A549 (cell line): ENCODE data around the gene PHF21B. TPM values are rescaled to one million over a fixed set of nuclear protein-coding genes. Genes with fewer than 3 reads are reported as not detected.

Experiments
- ATAC-seq, 2 experiments: fragments of 200-7000 bp in 1 of 2; fragments of >200 bp in 1 of 2; cut with Nextera tagmentation in 1 of 2; cut with Tn5 transposase in 1 of 2; 3 replicates each; pipeline versions ENCODE4 v1.8.0 to v1.9.1; 2018 to 2020; ENCODE audit warnings: mild to moderate bottlenecking in 1 of 2, moderate library complexity in 1 of 2
- CTCF ChIA-PET: fragments of 300-600 bp; sonication (Branson Sonifier 250); formaldehyde crosslinking; extraction: SDS; loops from one replicate; lab custom pipeline; 2021; ENCODE audit warnings: antibody characterized with exemption, inconsistent platforms; lab: Yijun Ruan, JAX
- POLR2A ChIA-PET: fragments of 350-600 bp; formaldehyde crosslinking; extraction: SDS; loops from one replicate; lab custom pipeline; 2021; ENCODE audit warnings: antibody characterized with exemption, inconsistent platforms; lab: Yijun Ruan, JAX
- DNase-seq, 2 experiments: peaks; one replicate each; pipeline versions ENCODE4 v3.0.0 to v3.0.0-alpha.2; 2011 to 2016; ENCODE audit warnings: low read depth in 1 of 2, low spot score in 1 of 2
- FAIRE-seq: peaks from 2 replicates; lab custom pipeline; 2011; peaks lifted over from hg19 to GRCh38; lab: Jason Lieb, UNC
- H3K27ac ChIP-seq, 2 experiments: fragments of >200 bp; sonication (Bioruptor Twin); formaldehyde crosslinking; 3 replicates each; pipeline ENCODE4 v1.5.1; 2016 to 2017
- H3K4me1 ChIP-seq: fragments of >200 bp; sonication (Bioruptor Twin); formaldehyde crosslinking; 3 replicates; pipeline ENCODE4 v1.6.1; 2016
- H3K4me2 ChIP-seq: fragments of >200 bp; sonication (Bioruptor Twin); formaldehyde crosslinking; 3 replicates; pipeline ENCODE4 v1.6.1; 2016
- H3K4me3 ChIP-seq: fragments of >200 bp; sonication (Bioruptor Twin); formaldehyde crosslinking; 3 replicates; pipeline ENCODE4 v1.5.1; 2016
- H3K9me3 ChIP-seq: fragments of >200 bp; sonication (Bioruptor Twin); formaldehyde crosslinking; 3 replicates; pipeline ENCODE4 v1.6.1; 2016
- CBX8 ChIP-seq: fragments of 200-600 bp; sonication (generic); IDR thresholded peaks from 2 replicates; pipeline ENCODE4 v1.6.1; 2016
- CEBPB ChIP-seq, 2 experiments: fragments of >200 bp in 1 of 2; sonication (Bioruptor Twin) in 1 of 2; formaldehyde crosslinking in 1 of 2; IDR thresholded peaks; 2 replicates each; pipeline ENCODE4 v1.6.1; 2012 to 2016
- EHF ChIP-seq: fragments of 250-450 bp; sonication (Bioruptor Pico); IDR thresholded peaks from 2 replicates; pipeline ENCODE4 v1.5.0; 2020; ENCODE audit warnings: mild to moderate bottlenecking
- EHMT2 ChIP-seq: fragments of 200-600 bp; sonication (generic); IDR thresholded peaks from 2 replicates; pipeline ENCODE4 v1.6.1; 2016; ENCODE audit warnings: antibody characterized with exemption, low read depth, mild to moderate bottlenecking, moderate library complexity
- EP300 ChIP-seq, 2 experiments: fragments of >200 bp; sonication (Bioruptor Twin); formaldehyde crosslinking; IDR thresholded peaks; 2 replicates in 1 of 2; 3 replicates in 1 of 2; pipeline ENCODE4 v1.6.1; 2016 to 2017
- ESRRA ChIP-seq: fragments of 150-350 bp; IDR thresholded peaks from 2 replicates; pipeline ENCODE4 v1.6.1; 2014; ENCODE audit warnings: mild to moderate bottlenecking, low read length, borderline replicate concordance
- FOXS1 ChIP-seq: fragments of 250-450 bp; sonication (Bioruptor Pico); IDR thresholded peaks from 2 replicates; pipeline ENCODE4 v1.5.0; 2020; ENCODE audit warnings: mild to moderate bottlenecking, moderate library complexity
- GATA3 ChIP-seq: IDR thresholded peaks from 2 replicates; pipeline ENCODE4 v1.6.1; 2012; ENCODE audit warnings: borderline replicate concordance
- HDAC2 ChIP-seq: fragments of 200-600 bp; sonication (generic); IDR thresholded peaks from 2 replicates; pipeline ENCODE4 v1.6.1; 2016
- HEYL ChIP-seq: fragments of 250-450 bp; sonication (Bioruptor Pico); IDR thresholded peaks from 2 replicates; pipeline ENCODE4 v1.8.0; 2021; ENCODE audit warnings: mild to moderate bottlenecking, moderate library complexity
- JUN ChIP-seq, 2 experiments: fragments of >200 bp; sonication (Bioruptor Twin); formaldehyde crosslinking; IDR thresholded peaks; 2 replicates in 1 of 2; 3 replicates in 1 of 2; pipeline ENCODE4 v1.6.1; 2016 to 2017
- KDM5A ChIP-seq: fragments of 200-600 bp; sonication (generic); IDR thresholded peaks from 2 replicates; pipeline ENCODE4 v1.6.1; 2016; ENCODE audit warnings: antibody characterized with exemption, mild to moderate bottlenecking
- MAZ ChIP-seq: fragments of 150-350 bp; IDR thresholded peaks from 2 replicates; pipeline ENCODE4 v1.6.1; 2014; ENCODE audit warnings: antibody characterized with exemption, low read depth, low read length, borderline replicate concordance
- MYC ChIP-seq: IDR thresholded peaks from 2 replicates; pipeline ENCODE4 v1.6.1; 2012; ENCODE audit warnings: mild to moderate bottlenecking, inconsistent platforms, low read length, improper control_type of control experiment, borderline replicate concordance
- NFE2L2 ChIP-seq: fragments of 150-350 bp; conservative IDR thresholded peaks from 2 replicates; pipeline ENCODE4 v1.6.1; 2014; ENCODE audit warnings: low read length
- NPAS2 ChIP-seq: fragments of 250-450 bp; sonication (Bioruptor Pico); IDR thresholded peaks from 2 replicates; pipeline ENCODE4 v1.8.0; 2022; ENCODE audit warnings: mild to moderate bottlenecking, moderate library complexity, borderline replicate concordance
- POLR2AphosphoS2 ChIP-seq: conservative IDR thresholded peaks from 2 replicates; pipeline ENCODE4 v1.6.1; 2012; ENCODE audit warnings: low read length, improper control_type of control experiment, inconsistent platforms
- RNF2 ChIP-seq: fragments of 200-600 bp; sonication (generic); IDR thresholded peaks from 2 replicates; pipeline ENCODE4 v1.6.1; 2016; ENCODE audit warnings: low read depth, mild to moderate bottlenecking, antibody characterized with exemption, moderate library complexity, borderline replicate concordance
- SMC3 ChIP-seq: fragments of >200 bp; sonication (Bioruptor Twin); formaldehyde crosslinking; IDR thresholded peaks from 3 replicates; pipeline ENCODE4 v1.6.1; 2018; ENCODE audit warnings: inconsistent platforms
- ZNF302 ChIP-seq: fragments of 250-450 bp; sonication (Bioruptor Pico); IDR thresholded peaks from 2 replicates; pipeline ENCODE4 v1.9.0; 2021; ENCODE audit warnings: inconsistent platforms, mild to moderate bottlenecking, moderate library complexity
- ZSCAN20 ChIP-seq: fragments of 250-450 bp; sonication (Bioruptor Pico); IDR thresholded peaks from 2 replicates; pipeline ENCODE4 v1.8.0; 2022; ENCODE audit warnings: mild to moderate bottlenecking, moderate library complexity
- WGBS: methylation state at CpG from one replicate; pipeline ENCODE4 v1.1.6; 2017; ENCODE audit errors: missing lambda C conversion rate; 5-methylcytosine and 5-hydroxymethylcytosine counted together
- polyA plus RNA-seq, 4 experiments: library from polyadenylated mRNA; depleted of rRNA in 3 of 4; stranded (reverse); fragments of >200 nt; fragmentation: RNase III in 1 of 4; extraction: RNeasy Plus Mini Kit Qiagen cat#74134 plus additional on column Dnase treatment in 1 of 4; gene quantifications; 2 replicates in 3 of 4; 3 replicates in 1 of 4; pipeline ENCODE4 v1.2.3, GENCODE V29; 2011 to 2017
- TF ChIP-seq, protein P1 (sequence below): fragments of 200-600 bp; sonication (generic); IDR thresholded peaks from 2 replicates; pipeline ENCODE4 v1.6.1; 2016; ENCODE audit warnings: antibody characterized with exemption, mild to moderate bottlenecking, moderate library complexity

Gene PHF21B
- polyA plus RNA-seq, 2 of the 4 experiments (the other 2 are of a cell fraction): 0.50 to 0.70 TPM

DNA sequence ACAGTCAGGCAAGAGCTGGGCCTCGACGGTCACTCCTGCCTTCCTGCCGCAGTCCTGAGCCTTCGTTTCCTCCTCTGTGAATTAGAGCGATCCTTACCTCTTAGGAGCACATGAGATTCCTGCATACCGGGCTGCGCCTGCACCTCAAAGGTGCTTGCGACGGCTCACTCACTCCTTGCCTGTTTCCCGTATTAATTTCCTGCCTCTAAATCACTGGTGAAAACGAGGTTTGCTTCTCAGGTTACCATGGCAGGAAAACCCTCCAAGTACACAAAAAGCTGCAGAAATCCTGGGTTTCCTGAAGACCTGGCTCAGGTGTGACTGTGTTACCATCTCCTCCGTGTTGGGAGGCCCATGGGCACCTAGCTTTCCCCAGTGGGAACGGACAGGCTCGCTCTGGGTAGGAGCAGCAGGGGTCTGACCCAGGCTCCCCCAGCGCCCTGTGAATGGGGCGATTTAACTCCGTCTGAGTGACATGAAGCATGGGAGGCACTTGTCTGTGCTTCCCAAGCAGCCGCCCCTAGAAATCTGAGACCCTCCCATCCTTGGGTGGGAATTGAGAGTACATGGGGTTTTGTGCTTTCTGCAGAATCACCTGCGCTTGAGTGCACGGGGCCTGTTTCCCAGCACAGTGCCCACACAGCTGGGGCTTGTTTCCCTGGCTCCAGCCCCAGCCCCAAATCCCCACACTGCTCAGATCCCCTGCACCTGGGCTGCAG, 64.8 kb downstream of the PHF21B start:
- Histone ChIP-seq H3K4me1 (no peaks in the 10 kb centered on the region), H3K4me2 (no peak overlapping the region), H3K4me3 (no peak overlapping the region), H3K27ac (no peak overlapping the region), H3K9me3 (no peaks in the 10 kb centered on the region)
- POLR2A ChIA-PET: no interaction called here
- no peak for TF ChIP-seq EP300 (IDR thresholded peaks at IDR 0.05)
- TF ChIP-seq FOXS1 (CRISPR knock-in tag): no peak
- no peak for TF ChIP-seq RNF2
- TF ChIP-seq HDAC2: no peak
- TF ChIP-seq MYC: no peak
- no peak for TF ChIP-seq SMC3
- ATAC-seq (no peak), DNase-seq (no peak), FAIRE-seq (no peak)
- WGBS: 90% methylated on average over 9 of the region's 20 CpGs
- CTCF ChIA-PET: no interaction called here

DNA sequence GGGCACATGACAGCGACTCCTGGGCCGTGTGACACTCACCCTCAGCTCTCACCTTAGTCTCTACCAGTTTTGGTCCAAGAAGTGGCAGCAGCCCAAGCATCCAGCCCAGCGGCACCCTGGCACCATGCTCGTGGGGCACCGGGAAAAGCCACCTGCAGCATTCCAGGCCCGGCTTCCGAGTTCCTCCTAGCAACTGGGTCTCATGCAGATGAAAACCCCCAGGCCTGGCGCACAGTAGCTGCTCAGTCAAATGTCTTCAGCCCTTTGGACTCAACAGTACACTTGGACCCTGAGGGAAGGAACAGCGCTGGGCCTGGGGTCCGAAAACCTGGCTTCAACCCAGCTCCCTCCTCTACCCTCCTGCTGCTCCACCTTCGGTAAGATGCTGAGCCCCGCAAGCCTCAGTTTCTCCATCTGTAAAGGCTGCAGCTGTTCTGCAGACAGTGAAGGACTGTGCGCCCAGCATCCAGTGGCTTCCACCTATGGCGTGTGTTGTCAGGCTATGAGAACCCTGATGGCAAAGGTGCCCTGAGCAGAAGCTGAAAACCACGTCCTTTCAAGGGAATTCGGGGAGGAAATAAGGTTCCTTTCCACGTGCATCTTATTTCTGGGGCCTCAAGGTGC, 66.0 kb downstream of the PHF21B start:
- TF ChIP-seq MAZ (no peak), KDM5A (no peak), GATA3 (no peak), EHF (CRISPR knock-in tag) (no peak), CEBPB (IDR thresholded peaks at IDR 0.05) (no peak), ZSCAN20 (CRISPR knock-in tag) (no peak), CBX8 (no peak), EHMT2 (no peak), NFE2L2 (no peak), ZNF302 (CRISPR knock-in tag) (no peak), NPAS2 (no peak), ESRRA (no peak), HEYL (CRISPR knock-in tag) (no peak), POLR2AphosphoS2 (no peak), HDAC2 (no peak), JUN (IDR thresholded peaks at IDR 0.05) (no peak), SMC3 (no peak)
- TF ChIP-seq, protein P1, sequence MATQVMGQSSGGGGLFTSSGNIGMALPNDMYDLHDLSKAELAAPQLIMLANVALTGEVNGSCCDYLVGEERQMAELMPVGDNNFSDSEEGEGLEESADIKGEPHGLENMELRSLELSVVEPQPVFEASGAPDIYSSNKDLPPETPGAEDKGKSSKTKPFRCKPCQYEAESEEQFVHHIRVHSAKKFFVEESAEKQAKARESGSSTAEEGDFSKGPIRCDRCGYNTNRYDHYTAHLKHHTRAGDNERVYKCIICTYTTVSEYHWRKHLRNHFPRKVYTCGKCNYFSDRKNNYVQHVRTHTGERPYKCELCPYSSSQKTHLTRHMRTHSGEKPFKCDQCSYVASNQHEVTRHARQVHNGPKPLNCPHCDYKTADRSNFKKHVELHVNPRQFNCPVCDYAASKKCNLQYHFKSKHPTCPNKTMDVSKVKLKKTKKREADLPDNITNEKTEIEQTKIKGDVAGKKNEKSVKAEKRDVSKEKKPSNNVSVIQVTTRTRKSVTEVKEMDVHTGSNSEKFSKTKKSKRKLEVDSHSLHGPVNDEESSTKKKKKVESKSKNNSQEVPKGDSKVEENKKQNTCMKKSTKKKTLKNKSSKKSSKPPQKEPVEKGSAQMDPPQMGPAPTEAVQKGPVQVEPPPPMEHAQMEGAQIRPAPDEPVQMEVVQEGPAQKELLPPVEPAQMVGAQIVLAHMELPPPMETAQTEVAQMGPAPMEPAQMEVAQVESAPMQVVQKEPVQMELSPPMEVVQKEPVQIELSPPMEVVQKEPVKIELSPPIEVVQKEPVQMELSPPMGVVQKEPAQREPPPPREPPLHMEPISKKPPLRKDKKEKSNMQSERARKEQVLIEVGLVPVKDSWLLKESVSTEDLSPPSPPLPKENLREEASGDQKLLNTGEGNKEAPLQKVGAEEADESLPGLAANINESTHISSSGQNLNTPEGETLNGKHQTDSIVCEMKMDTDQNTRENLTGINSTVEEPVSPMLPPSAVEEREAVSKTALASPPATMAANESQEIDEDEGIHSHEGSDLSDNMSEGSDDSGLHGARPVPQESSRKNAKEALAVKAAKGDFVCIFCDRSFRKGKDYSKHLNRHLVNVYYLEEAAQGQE: no peak
- no peak overlapping the region for H3K4me3 ChIP-seq
- H3K27ac ChIP-seq: no peak overlapping the region
- FAIRE-seq (no peak), ATAC-seq (no peak), DNase-seq (no peak)
- 83% methylated on average over 8 of the region's 17 CpGs for WGBS
- no peaks in the 10 kb centered on the region for H3K4me1 ChIP-seq
- no peak overlapping the region for H3K4me2 ChIP-seq
- ChIA-PET CTCF (interaction anchor here (1.1 kb wide), 1 partner anchor 123 kb away, joined by 3 read pairs; no protein-coding TSS in a partner anchor), POLR2A (no interaction called here)
- no peaks in the 10 kb centered on the region for H3K9me3 ChIP-seq
